Hematopoietic multipotent progenitor cell treated with erythropoietin and hydrocortisone succinate and interleukin-3 and kit ligand, for 8 days (in vitro differentiated cells): ENCODE results near the gene KIAA1755.

Experiments used
- DNase-seq: peaks from one replicate; pipeline ENCODE4 v3.0.0-alpha.2; 2015

Gene KIAA1755

GRCh38 chr20:38179846-38180245 is 80.7 kb downstream of the KIAA1755 start:
- no peak for DNase-seq

DNA sequence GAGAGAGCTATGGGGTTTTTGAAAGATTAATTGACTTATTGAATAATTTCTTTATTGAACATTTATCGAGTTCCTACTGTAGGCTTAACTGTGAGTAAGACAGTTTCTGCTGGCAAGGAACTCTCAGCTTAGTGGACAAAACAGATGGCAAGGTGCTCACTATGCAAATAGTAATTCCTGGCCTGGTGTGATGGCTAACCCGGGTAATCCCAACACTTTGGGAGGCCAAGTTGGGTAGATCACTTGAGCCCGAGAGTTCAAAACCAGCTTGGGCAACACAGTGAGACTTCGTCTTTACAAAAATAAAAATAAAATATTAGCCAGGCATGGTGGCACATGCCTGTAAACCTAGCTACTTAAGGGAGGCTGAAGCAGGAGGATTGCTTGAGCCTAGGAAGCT is 82.0 kb downstream of the KIAA1755 start:
- no peak for DNase-seq

- DNase-seq, result no peak
Observed at GRCh38 chr20:38178065-38178491, 82.5 kb downstream of the KIAA1755 start.

DNA sequence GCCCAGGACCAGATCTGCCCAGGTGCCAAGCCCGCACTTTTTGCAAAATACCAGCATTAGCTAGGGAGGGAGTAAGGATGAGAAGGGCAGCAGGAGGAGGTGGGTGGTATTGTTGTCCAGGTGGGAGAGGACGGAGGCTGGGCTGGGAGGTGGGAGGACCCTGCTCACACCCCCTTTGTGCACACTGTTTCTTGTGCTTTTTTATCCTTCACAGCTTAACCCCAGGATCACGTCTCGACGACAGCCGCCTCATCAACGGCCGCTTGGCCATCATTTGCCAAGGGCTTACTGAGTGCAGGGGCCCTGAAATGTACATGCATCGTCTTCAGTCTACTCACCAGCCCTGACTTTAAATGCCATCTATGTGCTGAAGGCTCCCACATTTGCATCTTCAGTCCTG is 83.3 kb downstream of the KIAA1755 start:
- no peak for DNase-seq

- no peak for DNase-seq
Observed at GRCh38 chr20:38175304-38176180, 85.0 kb downstream of the KIAA1755 start.

DNA sequence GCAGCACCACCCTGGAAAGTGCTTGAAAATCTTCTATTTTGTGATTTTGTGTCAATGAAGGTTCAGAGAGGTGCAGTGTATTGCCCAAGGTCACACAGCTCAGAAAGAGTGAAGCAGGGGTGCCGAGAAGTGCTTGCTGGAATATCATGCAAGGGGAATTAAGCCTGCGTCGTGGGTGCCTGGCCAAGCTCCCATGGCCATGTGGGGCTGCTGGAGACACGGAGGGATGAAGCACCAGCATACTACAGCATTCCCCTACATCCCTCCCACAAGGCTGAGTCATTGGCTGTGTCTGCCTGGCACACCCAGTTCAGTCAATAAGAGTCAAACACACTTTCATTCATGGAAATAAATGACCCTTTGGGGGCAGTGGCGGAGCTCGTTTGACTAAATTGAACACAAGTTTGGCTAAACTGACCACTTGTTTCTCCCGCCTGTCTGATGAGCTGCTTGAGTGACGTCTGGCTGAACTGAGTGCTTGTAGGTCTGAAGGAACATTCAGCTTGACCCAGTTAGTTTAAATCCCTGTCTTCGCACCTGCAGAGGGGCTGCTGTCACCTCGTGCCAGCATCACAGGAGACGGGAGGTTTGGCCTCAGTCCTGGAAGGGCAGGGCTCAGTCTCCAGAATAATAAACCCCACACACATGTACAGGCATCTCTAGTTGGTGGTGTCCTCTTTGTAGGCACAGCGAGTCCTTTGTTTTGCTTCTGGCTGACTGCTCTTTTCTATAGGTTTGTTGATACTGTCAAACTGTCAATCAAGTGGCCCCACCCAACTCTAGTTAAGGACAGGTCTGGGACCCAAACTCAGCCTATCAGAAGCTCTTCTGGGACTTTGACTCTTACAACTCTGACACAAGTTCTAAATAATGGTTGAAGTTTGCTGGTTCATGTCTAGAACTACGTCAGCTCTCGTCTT is 87.0 kb downstream of the KIAA1755 start:
- no peak for DNase-seq

- DNase-seq, result no peak
Observed at GRCh38 chr20:38172408-38172807, 88.1 kb downstream of the KIAA1755 start.

GRCh38 chr20:38171675-38172043 is 88.9 kb downstream of the KIAA1755 start:
- DNase-seq, result no peak

GRCh38 chr20:38170826-38171674 is 89.5 kb downstream of the KIAA1755 start:
- no peak for DNase-seq

DNA sequence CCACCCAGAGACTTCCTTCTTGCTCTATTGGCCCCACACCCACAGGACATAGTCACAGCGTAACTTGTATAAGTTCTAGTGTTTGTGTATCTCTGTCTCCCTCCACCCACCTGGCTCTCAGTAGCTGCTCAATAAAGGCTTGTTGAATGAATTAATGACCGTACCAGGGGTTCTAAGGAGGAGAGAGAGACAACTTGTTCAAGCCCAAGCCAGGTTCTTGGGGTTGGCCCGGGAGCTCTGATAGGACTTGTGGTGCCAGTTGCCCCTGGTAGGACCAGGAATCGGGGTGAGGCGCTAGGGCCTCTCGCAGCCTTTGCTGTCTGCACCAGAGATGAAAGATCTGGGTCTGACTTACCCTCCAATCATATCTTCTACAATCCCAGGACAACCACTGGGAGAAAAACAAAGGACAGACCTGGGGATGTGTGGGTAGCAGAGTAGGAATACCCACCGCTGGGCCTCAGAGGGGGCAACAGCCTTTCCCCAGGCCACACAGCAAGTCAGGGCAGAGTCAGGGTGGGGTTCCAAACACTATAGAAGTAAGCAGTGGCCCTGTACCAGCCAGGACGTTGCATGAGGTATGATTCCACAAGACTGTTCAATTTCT is 90.2 kb downstream of the KIAA1755 start:
- no peak for DNase-seq

GRCh38 chr20:38169636-38170193 is 90.8 kb downstream of the KIAA1755 start:
- DNase-seq, result no peak

GRCh38 chr20:38168791-38169589 is 91.5 kb downstream of the KIAA1755 start:
- no peak for DNase-seq

DNA sequence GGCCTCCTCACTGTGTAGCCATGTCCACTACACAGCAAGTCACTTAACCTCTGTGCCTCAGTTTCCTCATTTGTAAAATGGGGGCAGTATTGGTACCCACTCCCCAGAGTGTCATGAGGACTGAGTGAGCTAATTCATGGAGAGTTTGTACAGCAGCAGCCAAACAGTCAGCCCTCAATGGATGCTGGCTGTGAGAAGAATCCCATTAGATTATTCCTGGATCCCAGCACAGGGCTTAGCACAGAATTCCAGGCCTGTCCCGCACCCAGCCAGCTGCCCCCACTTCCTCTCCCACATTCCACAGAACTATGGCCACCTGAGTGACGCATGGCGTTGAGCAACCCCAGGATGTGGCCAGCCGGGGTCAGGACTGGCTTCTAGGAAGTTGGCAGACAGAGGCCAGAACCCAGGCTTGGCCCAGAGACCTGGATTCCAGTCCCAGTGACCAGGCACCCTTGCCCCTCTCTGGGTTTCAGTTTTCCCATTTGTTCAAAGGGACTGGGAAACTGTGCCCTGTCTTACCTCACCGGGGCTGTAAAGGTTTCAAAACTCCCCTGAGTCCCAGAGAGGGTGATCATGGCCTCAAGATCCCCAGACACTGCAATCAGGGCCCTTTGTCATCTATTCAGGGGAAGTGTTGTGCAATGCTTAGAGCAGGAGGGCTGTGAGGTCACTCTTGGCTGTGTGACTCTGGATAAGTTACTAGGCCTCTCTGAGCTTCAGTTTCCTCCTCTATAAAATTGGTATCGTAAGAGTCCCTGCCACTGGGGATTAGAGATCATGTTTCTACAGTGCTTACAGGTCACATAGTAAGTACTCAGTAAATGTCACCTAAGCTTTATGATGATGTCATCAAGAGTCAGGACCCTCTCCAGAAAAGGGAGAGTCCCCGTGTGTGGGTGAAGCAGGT is 92.4 kb downstream of the KIAA1755 start:
- DNase-seq, result no peak

DNA sequence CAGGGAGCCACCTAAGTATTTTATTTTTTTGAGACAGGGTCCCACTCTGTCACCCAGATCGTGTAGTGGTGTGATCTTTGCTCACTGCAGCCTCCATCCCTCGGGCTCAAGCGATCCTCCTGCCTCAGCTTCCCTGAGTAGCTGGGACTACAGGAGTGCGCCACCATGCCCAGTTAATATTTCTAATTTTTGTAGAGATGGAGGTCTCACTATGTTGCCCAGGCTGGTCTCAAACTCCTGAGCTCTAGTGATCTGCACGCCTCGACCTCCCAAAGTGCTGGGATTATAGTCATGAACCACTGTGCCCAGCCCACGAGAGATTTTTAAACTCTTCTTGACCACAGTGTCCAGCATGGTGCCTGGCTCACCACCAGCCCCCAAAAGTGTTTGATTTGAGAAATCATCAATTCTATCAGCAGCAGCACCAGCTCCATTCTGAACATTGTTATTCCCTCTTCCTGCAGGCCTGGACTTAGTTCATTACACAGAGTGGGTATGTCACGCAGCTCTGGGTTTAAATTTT is 93.1 kb downstream of the KIAA1755 start:
- no peak for DNase-seq

GRCh38 chr20:38166703-38167233 is 93.8 kb downstream of the KIAA1755 start:
- no peak for DNase-seq

DNA sequence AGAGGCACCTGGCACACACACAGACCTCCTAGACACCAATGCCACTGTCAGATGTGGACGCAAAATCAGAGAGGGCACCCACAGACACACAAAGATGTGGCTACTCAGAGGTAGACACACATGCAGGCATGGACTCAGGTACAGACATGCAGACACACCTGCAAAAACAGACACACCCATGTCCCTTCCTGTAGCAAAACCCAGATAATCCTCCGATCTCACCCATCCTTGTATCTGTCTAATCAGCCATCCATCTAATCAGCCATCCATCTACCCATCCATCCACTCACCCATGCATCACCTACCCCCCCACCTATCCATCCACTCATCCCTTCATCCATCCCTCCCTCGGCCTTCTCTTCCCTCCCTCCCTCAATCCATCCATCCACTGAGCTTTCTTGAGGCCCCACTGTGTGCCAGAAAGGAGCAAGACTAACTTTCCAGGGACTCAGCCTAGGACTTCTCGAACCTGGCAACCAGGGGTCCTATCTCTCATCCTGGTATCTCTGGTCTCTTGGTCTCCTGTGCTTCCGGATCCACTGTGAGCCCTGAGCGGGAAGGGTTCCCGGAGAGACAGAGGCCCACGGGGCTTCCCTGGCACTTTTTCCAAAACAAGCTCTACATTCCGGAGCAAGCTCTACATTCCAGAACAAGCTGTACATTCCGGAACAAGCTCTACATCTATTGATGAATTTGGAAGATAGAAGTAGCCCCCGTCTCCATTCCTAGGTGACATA is 94.4 kb downstream of the KIAA1755 start:
- DNase-seq, result no peak

DNA sequence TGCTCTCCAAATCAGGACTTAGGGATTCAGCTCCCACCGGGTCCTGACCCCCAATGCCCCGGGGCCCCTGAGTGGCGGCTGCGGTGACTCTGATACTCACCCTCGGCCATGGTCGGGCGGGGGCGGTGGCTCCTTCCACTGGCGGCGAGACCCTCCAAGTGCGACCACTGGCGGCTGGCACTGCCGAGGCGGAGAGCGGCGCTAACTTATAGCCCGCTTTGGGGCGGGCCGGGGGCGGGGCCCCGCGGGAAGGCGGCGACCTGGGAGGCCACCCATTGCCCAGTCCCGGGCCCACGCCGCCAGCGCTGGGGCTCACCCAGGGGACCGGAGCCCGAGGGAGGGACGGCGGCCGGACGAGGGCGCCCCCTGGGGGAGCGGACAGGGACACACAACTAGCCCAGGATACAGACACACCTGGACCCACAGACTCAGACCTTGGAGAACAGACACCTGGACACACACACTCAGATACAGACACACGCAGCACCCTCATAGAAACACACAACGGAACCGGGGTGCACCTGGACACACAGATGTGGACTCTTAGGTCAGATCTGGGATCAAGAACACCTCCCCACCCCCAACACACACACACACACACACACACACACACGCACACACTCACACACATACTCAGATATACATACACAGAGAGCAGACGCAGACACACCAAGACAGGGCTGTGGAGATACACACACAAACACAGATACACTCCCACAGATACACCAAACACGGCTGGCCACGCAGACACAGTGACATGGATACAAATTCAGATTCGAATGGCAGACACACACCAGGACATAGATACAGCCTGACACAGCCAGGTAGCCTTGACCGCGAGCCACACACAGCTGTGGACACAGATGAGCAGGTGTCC is 95.2 kb downstream of the KIAA1755 start, which contains the start of gene TGM2:
Gene TGM2, minus strand, starts transcription at position 182 of the 877 bp plus-strand sequence. Its CDS starts 72 bp downstream, at position 110.
- DNase-seq, result peak; percentile 86
